Measurements from ENCODE around the gene MTR.

MTR gene

GRCh38 chr1:236795035-236795756 is at the start of gene MTR:
Gene MTR (plus strand): TSS chr1:236795292. CDS start chr1:236795704, 412 bp downstream.
- peak; percentile 89 to 94 for DNase-seq

GRCh38 chr1:236746785-236747184 is 48.3 kb upstream of the MTR start:
- no peak for DNase-seq

- no peak for DNase-seq
These were observed 47.6 kb upstream of the MTR start for GRCh38 chr1:236747311-236747985.

GRCh38 chr1:236748268-236748870 is 46.7 kb upstream of the MTR start:
- DNase-seq: no peak

GRCh38 chr1:236750928-236751327 is 44.2 kb upstream of the MTR start:
- no peak for DNase-seq

GRCh38 chr1:236751385-236751784 is 43.7 kb upstream of the MTR start:
- no peak for DNase-seq

GRCh38 chr1:236751935-236752334 is 43.2 kb upstream of the MTR start:
- DNase-seq: no peak

GRCh38 chr1:236753516-236753915 is 41.6 kb upstream of the MTR start:
- DNase-seq: no peak

GRCh38 chr1:236753964-236754363 is 41.1 kb upstream of the MTR start:
- DNase-seq: no peak

GRCh38 chr1:236754525-236755210 is 40.4 kb upstream of the MTR start:
- DNase-seq: no peak

GRCh38 chr1:236757640-236758039 is 37.5 kb upstream of the MTR start:
- DNase-seq: no peak

GRCh38 chr1:236759252-236759859 is 35.7 kb upstream of the MTR start:
- no peak for DNase-seq

- DNase-seq: no peak
These were observed 34.6 kb upstream of the MTR start for GRCh38 chr1:236760480-236760879.

- no peak for DNase-seq
These were observed 34.1 kb upstream of the MTR start for GRCh38 chr1:236760986-236761385.

- DNase-seq: no peak
These were observed 33.5 kb upstream of the MTR start for GRCh38 chr1:236761397-236762132.

- DNase-seq: no peak
These were observed 32.7 kb upstream of the MTR start for GRCh38 chr1:236762410-236762809.

GRCh38 chr1:236765831-236766230 is 29.3 kb upstream of the MTR start:
- DNase-seq: no peak

GRCh38 chr1:236766506-236766905 is 28.6 kb upstream of the MTR start:
- DNase-seq: no peak

- DNase-seq: no peak
These were observed 27.8 kb upstream of the MTR start for GRCh38 chr1:236767276-236767675.

GRCh38 chr1:236768601-236769000 is 26.5 kb upstream of the MTR start:
- no peak for DNase-seq

GRCh38 chr1:236773919-236774318 is 21.2 kb upstream of the MTR start:
- DNase-seq: no peak

- no peak for DNase-seq
These were observed 20.2 kb upstream of the MTR start for GRCh38 chr1:236774926-236775325.
